T-helper 17 cell (primary cell): Measurements from ENCODE around the gene ZNF512B. TPM values are rescaled to one million over a fixed set of nuclear protein-coding genes. Genes with fewer than 3 reads are reported as not detected.
A peak's percentile ranks its signal among the peaks of the same experiment; 100 is the strongest.

Experiments used
- ATAC-seq: fragments of 150-1000 bp; cut with Tn5 transposase; 2 replicates; pipeline ENCODE4 v1.10.0; 2021; ENCODE audit warnings: mild to moderate bottlenecking, moderate library complexity
- DNase-seq, 3 donors: peaks; one replicate each; pipeline versions ENCODE4 v3.0.0 to v3.0.0-alpha.2; 2020 to 2021
- H3K9me3 ChIP-seq: one replicate; pipeline ENCODE4 v1.7.0; 2013; ENCODE audit warnings: low read length, mild to moderate bottlenecking; ENCODE audit not compliant: control insufficient read depth, poor library complexity, severe bottlenecking
- H3K27ac Mint-ChIP-seq: one replicate; pipeline ENCODE4 v1.8.0; 2022; ENCODE audit warnings: mild to moderate bottlenecking, moderate library complexity, mixed read lengths
- H3K27me3 Mint-ChIP-seq: one replicate; pipeline ENCODE4 v1.8.0; 2022; ENCODE audit warnings: mixed read lengths
- H3K36me3 Mint-ChIP-seq: one replicate; pipeline ENCODE4 v1.8.0; 2022; ENCODE audit warnings: low read depth, mixed read lengths
- H3K4me1 Mint-ChIP-seq: one replicate; pipeline ENCODE4 v1.8.0; 2022; ENCODE audit warnings: mild to moderate bottlenecking, mixed read lengths
- H3K4me3 Mint-ChIP-seq: one replicate; pipeline ENCODE4 v1.8.0; 2022; ENCODE audit warnings: mild to moderate bottlenecking, moderate library complexity, mixed read lengths
- total RNA-seq, 4 donors: library from RNA in 2 of 4; stranded (reverse) in 2 of 4; gene quantifications; one replicate each; pipeline ENCODE4 v1.2.3 and lab custom pipeline; 2022 to 2026

Gene ZNF512B
- total RNA-seq, 2 donors from 2014 or later = 17.9 to 18.8 TPM

GRCh38 chr20:63945031-63945658, 24.6 kb downstream of the ZNF512B start:
- H3K27ac Mint-ChIP-seq = no peak overlapping the region
- peaks cover 2% of the 10 kb centered on the region for H3K36me3 Mint-ChIP-seq
- no peaks in the 10 kb centered on the region for H3K27me3 Mint-ChIP-seq
- no peak overlapping the region for H3K4me3 Mint-ChIP-seq
- H3K9me3 ChIP-seq = no peaks in the 10 kb centered on the region
- H3K4me1 Mint-ChIP-seq = peaks cover 29% of the 10 kb centered on the region
- ATAC-seq = no peak
- DNase-seq = no peak

GRCh38 chr20:63944078-63944941, 25.4 kb downstream of the ZNF512B start:
- Mint-ChIP-seq H3K27me3 (no peaks in the 10 kb centered on the region), H3K27ac (no peak overlapping the region), H3K4me1 (peaks cover 29% of the 10 kb centered on the region), H3K36me3 (peaks cover 2% of the 10 kb centered on the region), H3K4me3 (no peak overlapping the region)
- no peaks in the 10 kb centered on the region for H3K9me3 ChIP-seq
- DNase-seq (no peak), ATAC-seq (no peak)

DNA sequence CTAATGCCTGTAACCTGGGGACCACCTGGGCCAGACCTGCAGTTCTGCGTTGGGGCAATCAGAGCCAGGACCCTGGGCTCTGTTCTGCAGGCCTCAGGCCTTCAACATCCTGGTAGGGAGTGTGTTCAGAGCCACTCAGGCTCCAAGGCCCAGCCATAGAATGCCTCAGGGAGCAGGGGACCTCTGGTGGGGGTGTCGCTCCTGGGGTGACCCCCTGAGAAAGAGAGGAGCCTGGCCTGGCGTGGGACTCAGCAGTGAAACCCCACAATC, 26.0 kb downstream of the ZNF512B start:
- no peak for DNase-seq
- no peak overlapping the region for H3K27ac Mint-ChIP-seq
- H3K27me3 Mint-ChIP-seq = no peaks in the 10 kb centered on the region
- H3K36me3 Mint-ChIP-seq = peaks cover 2% of the 10 kb centered on the region
- H3K9me3 ChIP-seq = no peaks in the 10 kb centered on the region
- H3K4me1 Mint-ChIP-seq = peaks cover 24% of the 10 kb centered on the region
- H3K4me3 Mint-ChIP-seq = no peak overlapping the region
- ATAC-seq = no peak

DNA sequence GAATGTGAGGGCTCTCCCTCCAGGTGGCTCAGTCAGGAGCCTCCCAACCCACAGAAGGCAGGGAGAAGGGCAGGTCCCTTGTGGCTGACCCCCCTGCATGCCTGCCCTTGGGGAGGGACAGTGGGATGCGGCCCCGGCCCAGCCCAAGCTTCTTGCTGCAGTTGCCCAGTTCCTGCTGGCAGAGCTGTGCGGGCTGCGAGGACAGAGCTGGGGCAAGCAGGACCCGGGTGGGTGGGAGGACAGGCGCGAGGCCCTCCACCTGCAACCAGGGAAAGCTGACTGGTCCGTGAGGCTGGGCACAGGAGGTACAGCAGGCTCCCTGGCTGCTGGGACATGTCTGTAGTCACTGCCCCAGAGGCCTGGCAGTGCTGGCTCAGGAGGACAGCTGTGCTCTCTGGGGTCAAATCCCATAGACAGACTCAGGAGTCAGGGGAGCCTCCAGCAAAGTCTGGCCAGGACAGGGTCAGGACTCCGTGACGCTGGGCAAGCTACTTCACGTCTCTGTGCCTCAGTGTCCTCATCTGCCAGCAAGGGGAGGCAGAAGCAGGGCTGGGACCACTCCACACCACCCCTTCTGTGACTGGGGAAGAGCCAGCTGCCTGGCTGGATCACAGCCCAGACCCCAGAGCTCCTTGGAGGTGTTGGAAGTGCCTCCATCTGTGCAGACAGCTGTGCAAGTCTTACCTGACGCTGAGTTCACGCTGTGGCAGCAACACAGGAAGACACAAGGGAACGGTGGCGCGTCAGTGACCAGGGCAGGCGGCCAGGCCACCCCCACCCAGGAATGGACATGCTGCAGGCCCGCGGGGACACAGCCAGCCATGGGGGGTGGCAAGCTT, 26.5 kb downstream of the ZNF512B start:
- ATAC-seq (no peak), DNase-seq (no peak)
- Mint-ChIP-seq H3K27me3 (no peaks in the 10 kb centered on the region), H3K36me3 (peaks cover 2% of the 10 kb centered on the region), H3K4me3 (no peak overlapping the region), H3K27ac (no peak overlapping the region), H3K4me1 (peaks cover 20% of the 10 kb centered on the region)
- no peaks in the 10 kb centered on the region for H3K9me3 ChIP-seq

GRCh38 chr20:63942250-63942951, 27.3 kb downstream of the ZNF512B start:
- H3K4me1 Mint-ChIP-seq = peaks cover 13% of the 10 kb centered on the region

DNA sequence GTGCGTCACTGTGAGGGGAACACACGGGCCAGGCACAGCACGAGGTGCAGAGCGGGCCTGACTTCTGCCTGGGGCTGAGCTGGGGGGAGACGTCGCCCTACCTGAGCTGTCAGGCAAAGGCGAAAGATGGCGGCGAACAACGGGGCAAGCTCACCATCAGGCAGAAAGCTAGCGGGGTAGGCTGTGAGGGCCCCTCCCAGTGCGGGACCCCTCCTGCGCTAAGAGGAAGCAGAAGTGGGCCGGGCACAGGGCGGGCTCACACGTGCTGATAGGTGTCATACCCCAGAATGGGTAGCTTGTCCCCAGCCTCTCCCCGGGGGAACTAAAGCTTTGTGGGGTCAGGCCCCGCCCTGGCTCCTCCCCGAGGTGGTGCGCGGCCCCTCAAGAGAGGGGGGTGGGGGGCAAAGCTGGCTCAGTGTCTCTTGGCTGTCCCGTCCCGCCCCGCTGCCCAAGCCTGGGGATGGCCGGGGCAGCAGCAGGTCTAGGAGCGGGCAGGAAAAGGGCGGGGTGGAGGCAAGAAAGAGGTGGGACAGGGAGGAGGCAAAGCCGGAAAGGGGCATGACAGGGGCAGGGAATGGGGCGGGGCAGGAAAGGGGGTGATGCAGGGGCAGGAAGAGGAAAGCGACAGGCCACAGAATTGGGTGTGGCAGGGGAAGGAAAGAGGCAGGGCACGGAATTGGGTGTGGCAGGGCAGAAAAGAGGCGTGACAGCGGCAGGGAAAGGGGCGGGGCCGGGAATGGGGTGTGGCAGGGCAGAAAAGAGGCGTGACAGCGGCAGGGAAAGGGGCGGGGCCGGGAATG, 28.2 kb downstream of the ZNF512B start:
- peaks cover 2% of the 10 kb centered on the region for H3K36me3 Mint-ChIP-seq
- H3K4me1 Mint-ChIP-seq = peaks cover 7% of the 10 kb centered on the region
- H3K27me3 Mint-ChIP-seq = no peaks in the 10 kb centered on the region
- H3K27ac Mint-ChIP-seq = no peak overlapping the region
- peak; percentile 56 to 72 (median 64) for DNase-seq
- peak; percentile 90 for ATAC-seq
- peak overlapping the region; percentile 41 for H3K4me3 Mint-ChIP-seq
- no peaks in the 10 kb centered on the region for H3K9me3 ChIP-seq

More at GRCh38 chr20:63942250-63942951, 27.3 kb downstream of the ZNF512B start:
- DNase-seq (peak in 1 of 3 donors; percentile 51), ATAC-seq (no peak)
- peak overlapping the region; percentile 60 for H3K4me3 Mint-ChIP-seq
- peaks cover 2% of the 10 kb centered on the region for H3K36me3 Mint-ChIP-seq
- H3K27ac Mint-ChIP-seq = peak overlapping the region; percentile 57
- H3K9me3 ChIP-seq = no peaks in the 10 kb centered on the region
- no peaks in the 10 kb centered on the region for H3K27me3 Mint-ChIP-seq

GRCh38 chr20:63940472-63941266, 29.1 kb downstream of the ZNF512B start:
- Mint-ChIP-seq H3K4me3 (peak overlapping the region; percentile 12), H3K27me3 (no peaks in the 10 kb centered on the region), H3K4me1 (peaks cover 7% of the 10 kb centered on the region), H3K36me3 (peaks cover 2% of the 10 kb centered on the region), H3K27ac (no peak overlapping the region)
- H3K9me3 ChIP-seq = no peaks in the 10 kb centered on the region
- ATAC-seq (no peak), DNase-seq (no peak)

GRCh38 chr20:63940071-63940471, 29.7 kb downstream of the ZNF512B start:
- no peak for DNase-seq
- no peak overlapping the region for H3K4me3 Mint-ChIP-seq
- ATAC-seq = no peak
- H3K36me3 Mint-ChIP-seq = peaks cover 2% of the 10 kb centered on the region
- H3K9me3 ChIP-seq = no peaks in the 10 kb centered on the region
- peaks cover 8% of the 10 kb centered on the region for H3K4me1 Mint-ChIP-seq
- H3K27me3 Mint-ChIP-seq = no peaks in the 10 kb centered on the region
- no peak overlapping the region for H3K27ac Mint-ChIP-seq

DNA sequence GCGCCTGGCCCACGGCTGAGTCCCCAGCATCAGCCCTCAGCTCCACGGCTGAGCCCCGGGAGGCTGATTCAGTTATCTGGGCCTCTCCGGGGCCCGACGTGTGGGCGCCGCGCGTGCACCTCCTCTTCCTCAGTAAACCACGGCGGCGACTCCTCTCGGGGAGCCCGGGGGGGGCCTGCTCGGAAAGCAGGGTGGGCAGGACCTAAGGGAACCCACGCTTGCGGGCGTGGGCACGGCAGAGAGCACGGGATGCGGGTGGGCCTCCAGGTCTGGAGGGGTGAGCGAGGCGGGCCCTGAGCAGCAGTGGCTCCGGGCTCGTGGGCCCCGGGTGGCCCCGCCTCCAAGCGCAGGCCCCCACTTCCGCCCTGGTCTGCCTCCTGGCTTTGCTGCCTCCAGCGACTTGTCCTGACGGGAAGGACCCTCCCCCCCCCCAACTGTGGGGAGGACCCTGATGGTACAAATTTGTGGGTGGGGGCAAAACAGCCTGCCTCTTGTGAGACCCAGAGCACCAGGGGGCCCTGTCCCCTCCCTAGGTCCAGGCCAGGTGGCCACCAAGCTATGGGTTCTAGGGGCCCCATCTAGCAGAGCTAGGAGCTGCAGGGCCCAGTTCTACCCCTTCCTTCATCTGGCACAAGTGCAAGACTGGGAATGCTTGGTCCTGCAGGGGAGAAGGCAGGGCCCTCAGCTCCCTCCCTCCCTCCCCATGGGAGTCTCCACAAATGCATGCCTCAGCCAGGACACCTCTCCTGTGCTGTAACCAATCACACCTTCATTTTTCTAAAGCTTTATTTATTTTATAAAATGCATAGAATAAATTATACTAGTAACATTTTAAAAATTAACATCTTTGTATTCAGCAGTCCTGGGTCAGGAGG, 30.4 kb downstream of the ZNF512B start:
- no peak overlapping the region for H3K27ac Mint-ChIP-seq
- ATAC-seq = no peak
- H3K4me3 Mint-ChIP-seq = no peak overlapping the region
- no peaks in the 10 kb centered on the region for H3K9me3 ChIP-seq
- peaks cover 2% of the 10 kb centered on the region for H3K36me3 Mint-ChIP-seq
- no peak for DNase-seq
- H3K4me1 Mint-ChIP-seq = peaks cover 15% of the 10 kb centered on the region
- no peaks in the 10 kb centered on the region for H3K27me3 Mint-ChIP-seq

- H3K4me1 Mint-ChIP-seq = peaks cover 17% of the 10 kb centered on the region
- ATAC-seq (no peak), DNase-seq (no peak)
- no peak overlapping the region for H3K4me3 Mint-ChIP-seq
- H3K27ac Mint-ChIP-seq = no peak overlapping the region
- no peaks in the 10 kb centered on the region for H3K27me3 Mint-ChIP-seq
- no peaks in the 10 kb centered on the region for H3K9me3 ChIP-seq
- peaks cover 2% of the 10 kb centered on the region for H3K36me3 Mint-ChIP-seq
Observed at GRCh38 chr20:63937596-63937995, 32.1 kb downstream of the ZNF512B start.

DNA sequence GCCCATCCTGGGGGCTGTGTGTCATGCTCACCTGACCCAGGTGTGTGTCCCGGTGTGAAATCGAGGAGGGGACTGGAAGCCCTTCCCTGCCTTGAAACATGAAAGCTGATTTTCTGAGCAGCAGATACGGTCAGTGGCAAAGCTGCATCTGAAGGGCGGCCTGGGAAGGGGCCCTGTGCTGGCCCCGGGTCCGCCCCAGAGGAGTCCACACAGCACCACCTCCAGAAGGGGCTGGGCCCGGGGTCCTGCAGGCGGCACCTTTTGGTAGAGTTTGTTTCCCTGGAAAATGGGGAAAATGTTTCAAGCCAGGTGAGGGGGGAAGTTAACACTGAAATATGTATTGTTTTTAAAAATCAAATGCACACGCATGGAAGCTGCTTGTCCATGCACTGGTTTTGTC, 34.3 kb downstream of the ZNF512B start:
- no peak overlapping the region for H3K27ac Mint-ChIP-seq
- no peak overlapping the region for H3K4me3 Mint-ChIP-seq
- peaks cover 12% of the 10 kb centered on the region for H3K4me1 Mint-ChIP-seq
- no peak for DNase-seq
- no peaks in the 10 kb centered on the region for H3K9me3 ChIP-seq
- no peaks in the 10 kb centered on the region for H3K27me3 Mint-ChIP-seq
- H3K36me3 Mint-ChIP-seq = no peaks in the 10 kb centered on the region
- no peak for ATAC-seq
